Measurements from ENCODE around the gene DDX49. TPM values are rescaled to one million over a fixed set of nuclear protein-coding genes. Genes with fewer than 3 reads are reported as not detected.

The DDX49 gene
- total and polyA plus RNA-seq, 2 donors (not counting 1 experiment from before 2014, with no cell fraction given): 38.9 to 47.5 TPM

- WGBS (ENCODE audit: insufficient coverage): 100% methylated on average over 1 of the region's 3 CpGs
- Histone ChIP-seq H3K9me3 (ENCODE audit: control extremely low read depth in 1 of 3, control insufficient read depth in 2 of 3, insufficient read depth in 1 of 3, low read length in 2 of 3) (no peaks in the 10 kb centered on the region), H3K4me1 (ENCODE audit: control insufficient read depth in 2 of 2, insufficient read depth in 2 of 2, low read length in 2 of 2) (no peaks in the 10 kb centered on the region), H4K20me1 (ENCODE audit: control insufficient read depth, insufficient read depth, low read length, poor library complexity, severe bottlenecking) (no peaks in the 10 kb centered on the region), H3K9ac (ENCODE audit: low read length) (no peak overlapping the region), H2AFZ (ENCODE audit: insufficient read depth, low read depth, low read length, poor library complexity, severe bottlenecking) (no peak overlapping the region), H3K4me2 (replicated peaks; ENCODE audit: low read depth, low read length, poor library complexity, severe bottlenecking) (no peak overlapping the region), H3K36me3 (replicated peaks in 1 of 2; ENCODE audit: control extremely low read depth in 1 of 2, control insufficient read depth in 1 of 2, extremely low read depth in 1 of 2, insufficient read depth in 2 of 2, low read length in 1 of 2) (no peaks in the 10 kb centered on the region), H3K27me3 (replicated peaks in 1 of 4; ENCODE audit: control extremely low read depth in 1 of 4, control insufficient read depth in 3 of 4, insufficient read depth in 4 of 4, low read length in 3 of 4) (no peaks in the 10 kb centered on the region), H3K4me3 (ENCODE audit: control extremely low read depth in 1 of 5, extremely low read depth in 1 of 5, insufficient read depth in 1 of 5, low read depth in 2 of 5, low read length in 4 of 5) (no peak overlapping the region), H3K79me2 (ENCODE audit: control insufficient read depth, insufficient read depth, low read length) (no peaks in the 10 kb centered on the region), H3K27ac (ENCODE audit: low read length in 2 of 2) (no peak overlapping the region)
- DNase-seq: no peak
- Mint-ChIP-seq H3K4me1 (no peaks in the 10 kb centered on the region), H3K4me3 (no peak overlapping the region), H3K27me3 (peaks cover 20% of the 10 kb centered on the region), H3K27ac (no peak overlapping the region), H3K9me3 (ENCODE audit: insufficient read depth) (no peaks in the 10 kb centered on the region)
- CTCF ChIA-PET: no interaction called here
- POLR2A ChIA-PET: no interaction called here
- ATAC-seq (ENCODE audit: low read depth): no peak
- intact Hi-C loops (cut with micrococcal nuclease): no loop called here
- TF ChIP-seq EZH2 (IDR thresholded peaks at IDR 0.05; ENCODE audit: borderline replicate concordance, insufficient read depth, low read depth, low read length, poor library complexity, severe bottlenecking): no peak
- TF ChIP-seq, protein P1, sequence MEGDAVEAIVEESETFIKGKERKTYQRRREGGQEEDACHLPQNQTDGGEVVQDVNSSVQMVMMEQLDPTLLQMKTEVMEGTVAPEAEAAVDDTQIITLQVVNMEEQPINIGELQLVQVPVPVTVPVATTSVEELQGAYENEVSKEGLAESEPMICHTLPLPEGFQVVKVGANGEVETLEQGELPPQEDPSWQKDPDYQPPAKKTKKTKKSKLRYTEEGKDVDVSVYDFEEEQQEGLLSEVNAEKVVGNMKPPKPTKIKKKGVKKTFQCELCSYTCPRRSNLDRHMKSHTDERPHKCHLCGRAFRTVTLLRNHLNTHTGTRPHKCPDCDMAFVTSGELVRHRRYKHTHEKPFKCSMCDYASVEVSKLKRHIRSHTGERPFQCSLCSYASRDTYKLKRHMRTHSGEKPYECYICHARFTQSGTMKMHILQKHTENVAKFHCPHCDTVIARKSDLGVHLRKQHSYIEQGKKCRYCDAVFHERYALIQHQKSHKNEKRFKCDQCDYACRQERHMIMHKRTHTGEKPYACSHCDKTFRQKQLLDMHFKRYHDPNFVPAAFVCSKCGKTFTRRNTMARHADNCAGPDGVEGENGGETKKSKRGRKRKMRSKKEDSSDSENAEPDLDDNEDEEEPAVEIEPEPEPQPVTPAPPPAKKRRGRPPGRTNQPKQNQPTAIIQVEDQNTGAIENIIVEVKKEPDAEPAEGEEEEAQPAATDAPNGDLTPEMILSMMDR (IDR thresholded peaks at IDR 0.05): no peak
Measured at GRCh38 chr19:18975011-18975410, 55.5 kb downstream of the DDX49 start.

DNA sequence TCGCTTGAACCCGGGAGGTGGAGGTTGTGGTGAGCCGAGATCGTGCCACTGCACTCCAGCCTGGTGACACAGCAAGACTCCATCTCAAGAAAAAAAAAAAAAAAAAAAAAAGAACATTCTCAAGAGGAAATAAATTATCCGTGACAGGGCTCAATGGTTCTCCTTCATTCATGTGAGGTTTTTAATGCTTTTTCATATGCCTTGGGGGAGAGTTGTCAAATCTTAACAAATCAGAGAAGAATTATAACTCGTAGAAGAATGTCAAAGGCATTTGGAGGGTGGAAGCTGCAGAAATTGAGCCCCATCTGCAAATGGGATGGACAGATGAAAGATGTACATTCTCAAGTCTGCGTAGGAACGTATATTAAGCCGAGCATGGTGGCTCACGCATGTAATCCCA lies 56.4 kb downstream of the DDX49 start:
- no peak for DNase-seq
- 89% methylated on average over 5 of the region's 10 CpGs for WGBS (ENCODE audit: insufficient coverage)
- H3K4me1 ChIP-seq (ENCODE audit: control insufficient read depth in 2 of 2, insufficient read depth in 2 of 2, low read length in 2 of 2): no peaks in the 10 kb centered on the region
- POLR2A ChIA-PET: no interaction called here
- H3K4me3 ChIP-seq (ENCODE audit: control extremely low read depth in 1 of 5, extremely low read depth in 1 of 5, insufficient read depth in 1 of 5, low read depth in 2 of 5, low read length in 4 of 5): no peak overlapping the region
- H4K20me1 ChIP-seq (ENCODE audit: control insufficient read depth, insufficient read depth, low read length, poor library complexity, severe bottlenecking): no peaks in the 10 kb centered on the region
- ATAC-seq (ENCODE audit: low read depth): no peak
- no peak overlapping the region for H3K4me3 Mint-ChIP-seq
- H3K27me3 ChIP-seq (replicated peaks in 1 of 4; ENCODE audit: control extremely low read depth in 1 of 4, control insufficient read depth in 3 of 4, insufficient read depth in 4 of 4, low read length in 3 of 4): no peaks in the 10 kb centered on the region
- H3K9ac ChIP-seq (ENCODE audit: low read length): no peak overlapping the region
- no peak overlapping the region for H3K4me2 ChIP-seq (replicated peaks; ENCODE audit: low read depth, low read length, poor library complexity, severe bottlenecking)
- no peaks in the 10 kb centered on the region for H3K79me2 ChIP-seq (ENCODE audit: control insufficient read depth, insufficient read depth, low read length)
- TF ChIP-seq, protein P1 (IDR thresholded peaks at IDR 0.05): no peak
- no peak for TF ChIP-seq EZH2 (IDR thresholded peaks at IDR 0.05; ENCODE audit: borderline replicate concordance, insufficient read depth, low read depth, low read length, poor library complexity, severe bottlenecking)
- intact Hi-C loops (cut with micrococcal nuclease): no loop called here
- peaks cover 22% of the 10 kb centered on the region for H3K27me3 Mint-ChIP-seq
- no peaks in the 10 kb centered on the region for H3K36me3 ChIP-seq (replicated peaks in 1 of 2; ENCODE audit: control extremely low read depth in 1 of 2, control insufficient read depth in 1 of 2, extremely low read depth in 1 of 2, insufficient read depth in 2 of 2, low read length in 1 of 2)
- H3K9me3 ChIP-seq (ENCODE audit: control extremely low read depth in 1 of 3, control insufficient read depth in 2 of 3, insufficient read depth in 1 of 3, low read length in 2 of 3): no peaks in the 10 kb centered on the region
- no peak overlapping the region for H3K27ac Mint-ChIP-seq
- CTCF ChIA-PET: no interaction called here
- H3K27ac ChIP-seq (ENCODE audit: low read length in 2 of 2): no peak overlapping the region
- H3K4me1 Mint-ChIP-seq: no peaks in the 10 kb centered on the region
- no peaks in the 10 kb centered on the region for H3K9me3 Mint-ChIP-seq (ENCODE audit: insufficient read depth)
- H2AFZ ChIP-seq (ENCODE audit: insufficient read depth, low read depth, low read length, poor library complexity, severe bottlenecking): no peak overlapping the region

Other genes with a start within 250 kb of the DDX49 start
- gene CRTC1, start 236.0 kb upstream of the DDX49 start, total RNA-seq: 30.1 and 31.9 TPM in 2 replicates
- gene CRTC1, start 236.0 kb upstream of the DDX49 start, polyA plus RNA-seq: 14.3 and 15.9 TPM in 2 replicates
- gene COMP, start 128.4 kb upstream of the DDX49 start, total RNA-seq: 0.12 TPM in 1 of 2 replicates, not detected in the other
- 0.48 TPM in 1 of 2 replicates, not detected in the other for gene COMP, start 128.4 kb upstream of the DDX49 start, polyA plus RNA-seq
- 95.1 and 98.6 TPM in 2 replicates for gene UPF1, start 87.8 kb upstream of the DDX49 start, total RNA-seq
- 51.9 and 75.1 TPM in 2 replicates for gene UPF1, start 87.8 kb upstream of the DDX49 start, polyA plus RNA-seq
- gene CERS1, start 23.6 kb upstream of the DDX49 start, total RNA-seq: not detected in 2 replicates
- gene CERS1, start 23.6 kb upstream of the DDX49 start, polyA plus RNA-seq: not detected in 2 replicates
- gene COPE, start 328 bp upstream of the DDX49 start, total RNA-seq: 153 and 154 TPM in 2 replicates
- 200 and 279 TPM in 2 replicates for gene COPE, start 328 bp upstream of the DDX49 start, polyA plus RNA-seq
- 4.7 and 5.9 TPM in 2 replicates for gene HOMER3, start 21.5 kb downstream of the DDX49 start, total RNA-seq
- 11.3 and 26.4 TPM in 2 replicates for gene HOMER3, start 21.5 kb downstream of the DDX49 start, polyA plus RNA-seq
- 154 and 164 TPM in 2 replicates for gene SUGP2, start 113.8 kb downstream of the DDX49 start, total RNA-seq
- gene SUGP2, start 113.8 kb downstream of the DDX49 start, polyA plus RNA-seq: 132 and 161 TPM in 2 replicates
- 15.2 TPM in 2 replicates for gene ARMC6, start 113.9 kb downstream of the DDX49 start, total RNA-seq
- 19.1 and 27.6 TPM in 2 replicates for gene ARMC6, start 113.9 kb downstream of the DDX49 start, polyA plus RNA-seq
- gene SLC25A42, start 144.3 kb downstream of the DDX49 start, total RNA-seq: 36.5 and 38.8 TPM in 2 replicates
- gene SLC25A42, start 144.3 kb downstream of the DDX49 start, polyA plus RNA-seq: 75.6 and 83.9 TPM in 2 replicates
- gene TMEM161A, start 218.8 kb downstream of the DDX49 start, total RNA-seq: 23.2 and 23.6 TPM in 2 replicates
- 33.8 and 44.0 TPM in 2 replicates for gene TMEM161A, start 218.8 kb downstream of the DDX49 start, polyA plus RNA-seq